B cell (primary cell): ENCODE results near the gene PICK1. TPM values are rescaled to one million over a fixed set of nuclear protein-coding genes. Genes with fewer than 3 reads are reported as not detected.

Experiments used
- ATAC-seq: fragments of 200-7000 bp; cut with Tn5 transposase; one replicate; pipeline ENCODE4 v1.10.0; 2021; ENCODE audit warnings: low read depth, mild to moderate bottlenecking, moderate number of reproducible peaks, moderate library complexity
- CTCF ChIA-PET: fragments of 350-600 bp; sonication (Branson Sonifier 250); formaldehyde crosslinking; loops from one replicate; lab custom pipeline; 2021; ENCODE audit warnings: antibody characterized with exemption, inconsistent platforms; lab: Charles Lee
- POLR2A ChIA-PET: fragments of 350-600 bp; sonication (Branson Sonifier 250); formaldehyde crosslinking; loops from one replicate; lab custom pipeline; 2021; ENCODE audit warnings: antibody characterized with exemption; lab: Charles Lee
- DNase-seq: peaks from one replicate; pipeline ENCODE4 v3.0.0; 2013
- H2AFZ ChIP-seq: 2 replicates; pipeline ENCODE4 v1.6.1; 2012; ENCODE audit warnings: mild to moderate bottlenecking, low read depth, low read length; ENCODE audit not compliant: insufficient read depth, poor library complexity, severe bottlenecking
- H3K27ac ChIP-seq, 2 donors: 1 replicate in 1 of 2; 2 replicates in 1 of 2; pipeline ENCODE4 v1.5.1; 2012 to 2013; ENCODE audit warnings: low read length in 2 of 2, mild to moderate bottlenecking in 2 of 2, moderate library complexity in 1 of 2
- H3K27me3 ChIP-seq, 4 experiments: fragments of 200-600 bp in 1 of 4; sonication (generic) in 1 of 4; replicated peaks in 1 of 4; 1 replicate in 2 of 4; 2 replicates in 2 of 4; pipeline versions ENCODE4 v1.6.1 to v1.7.0; 2013 to 2016; ENCODE audit warnings: low read length in 3 of 4, mild to moderate bottlenecking in 2 of 4, mixed read lengths in 1 of 4, moderate library complexity in 1 of 4; ENCODE audit not compliant: insufficient read depth in 4 of 4, control insufficient read depth in 3 of 4; ENCODE audit errors: control extremely low read depth in 1 of 4
- H3K36me3 ChIP-seq, 2 experiments: replicated peaks in 1 of 2; 1 replicate in 1 of 2; 2 replicates in 1 of 2; pipeline versions ENCODE4 v1.6.1 to v1.7.1; 2013; ENCODE audit warnings: low read length in 1 of 2; ENCODE audit not compliant: insufficient read depth in 2 of 2, control insufficient read depth in 1 of 2; ENCODE audit errors: control extremely low read depth in 1 of 2, extremely low read depth in 1 of 2
- H3K4me1 ChIP-seq, 2 donors: fragments of 200-600 bp in 1 of 2; sonication (generic) in 1 of 2; 1 replicate in 1 of 2; 2 replicates in 1 of 2; pipeline versions ENCODE4 v1.5.1 to v1.6.1; 2013 to 2017; ENCODE audit warnings: low read length in 2 of 2; ENCODE audit not compliant: control insufficient read depth in 2 of 2, insufficient read depth in 2 of 2
- H3K4me2 ChIP-seq: replicated peaks from 2 replicates; pipeline ENCODE3; 2012; ENCODE audit warnings: mild to moderate bottlenecking, low read depth, low read length; ENCODE audit not compliant: poor library complexity, severe bottlenecking
- H3K4me3 ChIP-seq, 5 experiments: fragments of 200-600 bp in 1 of 5; sonication (generic) in 1 of 5; 1 replicate in 3 of 5; 2 replicates in 2 of 5; pipeline versions ENCODE4 v1.5.1 to v1.7.0; 2011 to 2016; ENCODE audit warnings: low read length in 4 of 5, mild to moderate bottlenecking in 4 of 5, low read depth in 2 of 5, control low read depth in 1 of 5, moderate library complexity in 1 of 5; ENCODE audit not compliant: insufficient read depth in 1 of 5; ENCODE audit errors: control extremely low read depth in 1 of 5, extremely low read depth in 1 of 5
- H3K79me2 ChIP-seq: fragments of 200-600 bp; sonication (generic); one replicate; pipeline ENCODE4 v1.6.0; 2016; ENCODE audit warnings: low read length; ENCODE audit not compliant: control insufficient read depth, insufficient read depth
- H3K9ac ChIP-seq: fragments of 200-600 bp; sonication (generic); 2 replicates; pipeline ENCODE4 v1.6.1; 2017; ENCODE audit warnings: mild to moderate bottlenecking, low read length, moderate library complexity
- H3K9me3 ChIP-seq, 3 donors: one replicate each; pipeline versions ENCODE4 v1.6.1 to v1.7.1; 2013; ENCODE audit warnings: low read length in 2 of 3; ENCODE audit not compliant: control insufficient read depth in 2 of 3, insufficient read depth in 1 of 3; ENCODE audit errors: control extremely low read depth in 1 of 3
- H4K20me1 ChIP-seq: 2 replicates; pipeline ENCODE4 v1.6.0; 2012; ENCODE audit warnings: mild to moderate bottlenecking, low read length; ENCODE audit not compliant: insufficient read depth, control insufficient read depth, poor library complexity, severe bottlenecking
- H3K27ac Mint-ChIP-seq: one replicate; pipeline ENCODE4 v1.8.0; 2021; ENCODE audit warnings: mixed read lengths
- H3K27me3 Mint-ChIP-seq: one replicate; pipeline ENCODE4 v1.8.0; 2021; ENCODE audit warnings: mixed read lengths
- H3K4me1 Mint-ChIP-seq: one replicate; pipeline ENCODE4 v1.8.0; 2021; ENCODE audit warnings: mixed read lengths
- H3K4me3 Mint-ChIP-seq: one replicate; pipeline ENCODE4 v1.8.0; 2021; ENCODE audit warnings: mixed read lengths
- H3K9me3 Mint-ChIP-seq: one replicate; pipeline ENCODE4 v1.8.0; 2022; ENCODE audit warnings: mixed read lengths; ENCODE audit not compliant: insufficient read depth
- CTCF ChIP-seq: fragments of 200-600 bp; IDR thresholded peaks from one replicate; pipeline ENCODE4 v1.8.0; 2022; ENCODE audit warnings: antibody characterized with exemption, mild to moderate bottlenecking
- EZH2 ChIP-seq: IDR thresholded peaks from 2 replicates; pipeline ENCODE4 v1.6.1; 2012; ENCODE audit warnings: borderline replicate concordance, low read depth, mild to moderate bottlenecking, moderate library complexity, low read length; ENCODE audit not compliant: insufficient read depth, poor library complexity, severe bottlenecking
- WGBS: methylation state at CpG from one replicate; pipeline ENCODE4 v1.1.5; 2013; ENCODE audit warnings: missing lambda C conversion rate; ENCODE audit not compliant: insufficient coverage; 5-methylcytosine and 5-hydroxymethylcytosine counted together
- intact Hi-C: fragments of 100-400 bp; cut with micrococcal nuclease; formaldehyde crosslinking; loops from one replicate; pipeline ENCODE4 v1.10.0; 2022
- polyA minus RNA-seq: library from RNA; depleted of rRNA, polyadenylated mRNA; stranded (reverse); fragments of >200 nt; gene quantifications from 2 replicates; pipeline ENCODE4 v1.2.3, GENCODE V29; 2012
- polyA plus RNA-seq: library from polyadenylated mRNA; depleted of rRNA; stranded (reverse); fragments of >200 nt; gene quantifications from 2 replicates; pipeline ENCODE4 v1.2.3, GENCODE V29; 2012
- total RNA-seq, 2 donors: library from RNA; stranded (reverse); fragments of 120-200 nt in 1 of 2; gene quantifications; 1 replicate in 1 of 2; 2 replicates in 1 of 2; pipeline versions ENCODE4 v1.2.3 to v1.2.4, GENCODE V29; 2013 to 2022

PICK1 gene
- 30.9 and 34.2 TPM in 2 replicates for total RNA-seq
- total RNA-seq (2013): 18.5 TPM
- polyA plus RNA-seq: 37.4 and 47.9 TPM in 2 replicates
- 18.8 and 20.6 TPM in 2 replicates for polyA minus RNA-seq

DNA sequence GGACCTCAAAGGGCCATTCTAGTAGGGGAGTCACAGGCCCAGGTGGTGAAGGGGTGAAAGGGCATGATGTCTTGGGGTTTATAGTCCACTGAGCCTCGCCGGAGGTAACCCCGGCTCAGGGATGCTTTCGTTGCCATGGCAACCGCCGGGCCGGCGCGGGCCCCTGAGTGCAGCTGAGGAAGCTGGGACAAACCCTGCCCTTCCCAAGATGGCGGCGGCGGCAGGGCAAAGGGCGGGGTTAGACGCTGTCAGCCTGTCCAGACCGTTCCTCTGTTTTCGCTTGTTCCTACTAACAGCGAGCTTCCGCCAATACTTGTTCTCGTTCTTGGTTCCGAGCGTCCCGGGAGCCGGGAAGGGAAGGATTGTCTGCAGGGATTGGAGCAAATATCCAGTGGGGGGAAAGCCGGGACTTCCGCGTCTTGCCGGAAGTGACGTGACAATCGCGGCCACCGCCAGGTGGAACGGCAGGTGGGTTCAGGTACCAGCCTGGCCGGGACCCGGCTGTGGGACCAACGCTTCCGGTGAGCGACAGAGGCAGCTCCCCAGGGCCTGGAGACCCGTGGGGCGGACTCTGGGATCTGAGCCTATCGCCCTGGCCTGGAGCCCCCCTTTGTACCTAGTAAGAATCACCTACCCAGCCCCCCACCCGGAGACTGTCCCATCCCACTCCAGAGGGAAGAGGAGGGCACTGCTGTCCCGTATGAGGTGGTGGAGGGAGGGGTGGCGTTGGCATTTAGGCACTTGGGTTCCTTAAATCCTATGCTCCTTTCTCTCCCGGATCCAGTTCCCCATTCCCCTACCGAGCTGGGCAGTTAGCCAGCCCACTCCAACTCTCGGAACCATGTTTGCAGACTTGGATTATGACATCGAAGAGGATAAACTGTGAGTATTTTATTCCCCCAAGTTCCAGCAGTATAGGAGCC lies at the start of gene PICK1:
PICK1 (plus strand) TSS at position 436 of the 923 bp plus-strand sequence; CDS start at position 842, 406 bp downstream.
- Histone ChIP-seq H3K4me3 (peak within 1 kb of the TSS; percentile 73 to 81 (median 78)), H3K79me2 (no peaks in the 10 kb centered on the region), H3K9me3 (no peaks in the 10 kb centered on the region), H3K27ac (peak within 1 kb of the TSS; percentile 79 to 92), H3K27me3 (peaks cover 0 to 11% (median 2%) of the 10 kb centered on the region in 4 experiments), H3K4me2 (peak within 1 kb of the TSS; percentile 82), H3K9ac (peak within 1 kb of the TSS; percentile 84), H2AFZ (peak within 1 kb of the TSS; percentile 99), H4K20me1 (no peaks in the 10 kb centered on the region), H3K4me1 (peaks cover 12 to 25% of the 10 kb centered on the region in 2 donors), H3K36me3 (peaks cover 0 to 4% of the 10 kb centered on the region in 2 experiments)
- Mint-ChIP-seq H3K4me3 (peak within 1 kb of the TSS; percentile 96), H3K27ac (peak within 1 kb of the TSS; percentile 96), H3K4me1 (peaks cover 18% of the 10 kb centered on the region), H3K9me3 (no peaks in the 10 kb centered on the region), H3K27me3 (no peaks in the 10 kb centered on the region)
- TF ChIP-seq EZH2: no peak
- TF ChIP-seq CTCF: no peak
- WGBS: 3% methylated on average over 41 of the region's 47 CpGs
- ATAC-seq: peak; percentile 74
- peak; percentile 92 for DNase-seq
- ChIA-PET CTCF (interaction anchor here (0.6 to 1.1 kb wide), 3 partner anchors 443 to 511 kb away, joined by 3 to 5 read pairs (median 3); no protein-coding TSS in a partner anchor), POLR2A (interaction anchor here (0.6 kb wide), 2 partner anchors 102 to 400 kb away, joined by 4 to 5 read pairs; no protein-coding TSS in a partner anchor)
- intact Hi-C loops: loop anchor here (1.0 to 10.0 kb wide), 3 partner anchors 128 to 515 kb away; partner anchors contain the start of genes CSNK1E and PLA2G6
